ENCODE data around the gene OR10H4. TPM values are rescaled to one million over a fixed set of nuclear protein-coding genes. Genes with fewer than 3 reads are reported as not detected.

The OR10H4 gene
- total and polyA plus RNA-seq, 2 experiments from 2014 or later = not detected

DNA sequence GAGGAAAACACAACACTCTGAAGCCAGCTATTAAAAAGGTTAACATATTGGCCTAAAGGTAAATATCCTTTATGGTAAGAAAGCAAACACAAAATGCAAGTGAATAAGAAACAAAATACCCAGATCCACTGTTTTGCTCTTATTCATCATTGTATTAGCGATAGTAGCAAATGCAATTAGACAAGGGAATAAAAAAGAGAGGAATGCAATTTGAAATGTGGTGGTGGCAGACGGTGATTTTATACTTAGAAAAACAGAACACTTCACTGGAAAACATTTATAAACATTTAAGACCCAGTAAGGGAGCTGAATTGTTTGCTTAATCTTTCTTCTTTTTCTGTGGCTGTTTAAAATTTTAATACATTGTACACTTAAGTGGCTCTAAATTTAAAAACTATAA, 33.7 kb upstream of the OR10H4 start (continued):
- TF ChIP-seq ZNF114 (CRISPR knock-in tag; IDR thresholded peaks at IDR 0.05) = no peak
- TF ChIP-seq, protein P1, sequence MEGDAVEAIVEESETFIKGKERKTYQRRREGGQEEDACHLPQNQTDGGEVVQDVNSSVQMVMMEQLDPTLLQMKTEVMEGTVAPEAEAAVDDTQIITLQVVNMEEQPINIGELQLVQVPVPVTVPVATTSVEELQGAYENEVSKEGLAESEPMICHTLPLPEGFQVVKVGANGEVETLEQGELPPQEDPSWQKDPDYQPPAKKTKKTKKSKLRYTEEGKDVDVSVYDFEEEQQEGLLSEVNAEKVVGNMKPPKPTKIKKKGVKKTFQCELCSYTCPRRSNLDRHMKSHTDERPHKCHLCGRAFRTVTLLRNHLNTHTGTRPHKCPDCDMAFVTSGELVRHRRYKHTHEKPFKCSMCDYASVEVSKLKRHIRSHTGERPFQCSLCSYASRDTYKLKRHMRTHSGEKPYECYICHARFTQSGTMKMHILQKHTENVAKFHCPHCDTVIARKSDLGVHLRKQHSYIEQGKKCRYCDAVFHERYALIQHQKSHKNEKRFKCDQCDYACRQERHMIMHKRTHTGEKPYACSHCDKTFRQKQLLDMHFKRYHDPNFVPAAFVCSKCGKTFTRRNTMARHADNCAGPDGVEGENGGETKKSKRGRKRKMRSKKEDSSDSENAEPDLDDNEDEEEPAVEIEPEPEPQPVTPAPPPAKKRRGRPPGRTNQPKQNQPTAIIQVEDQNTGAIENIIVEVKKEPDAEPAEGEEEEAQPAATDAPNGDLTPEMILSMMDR (conservative IDR thresholded peaks at IDR 0.05; ENCODE audit: low read depth in 2 of 2) = no peak
- TF ChIP-seq EZH2 (IDR thresholded peaks at IDR 0.05; ENCODE audit: low read depth, unreplicated experiment) = no peak
- TF ChIP-seq NANOG (IDR thresholded peaks at IDR 0.05; ENCODE audit: borderline replicate concordance) = no peak

DNA sequence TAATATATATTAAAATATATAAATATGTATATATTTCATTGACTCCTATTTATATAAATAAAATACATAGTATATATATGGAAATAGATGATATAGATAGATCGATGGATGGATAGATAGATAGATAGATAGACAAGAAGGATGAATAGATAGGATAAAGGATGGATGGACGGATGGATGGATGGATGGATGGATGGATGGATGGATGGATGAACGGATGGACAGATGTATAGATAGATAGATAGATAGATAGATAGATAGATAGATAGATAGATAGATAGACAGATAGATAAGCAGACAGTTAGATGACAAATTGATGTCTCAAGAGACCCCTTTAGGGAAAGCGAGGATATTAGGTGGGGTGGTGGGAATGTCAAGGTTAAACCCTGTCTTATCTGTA, 29.6 kb upstream of the OR10H4 start:
- peaks cover 95% of the 10 kb centered on the region for H3K9me3 Mint-ChIP-seq
- H3K36me3 Mint-ChIP-seq (ENCODE audit: low read depth) = peaks cover 34% of the 10 kb centered on the region
- TF ChIP-seq ZNF114 (CRISPR knock-in tag; IDR thresholded peaks at IDR 0.05) = no peak
- TF ChIP-seq EZH2 (IDR thresholded peaks at IDR 0.05; ENCODE audit: low read depth, unreplicated experiment) = no peak
- no peak for TF ChIP-seq CREB1 (CRISPR knock-in tag; IDR thresholded peaks at IDR 0.05; ENCODE audit: low read depth)
- TF ChIP-seq EZH2phosphoT487 (IDR thresholded peaks at IDR 0.05; ENCODE audit: unreplicated experiment) = no peak
- no peak for TF ChIP-seq ZNF331 (CRISPR knock-in tag; IDR thresholded peaks at IDR 0.05; ENCODE audit: low read depth)
- no peak for TF ChIP-seq NANOG (IDR thresholded peaks at IDR 0.05; ENCODE audit: borderline replicate concordance)
- no peak for TF ChIP-seq STAT1 (IDR thresholded peaks at IDR 0.05; ENCODE audit: unreplicated experiment)
- no peak for TF ChIP-seq POLR2AphosphoS5 (IDR thresholded peaks at IDR 0.05; ENCODE audit: low read depth)
- TF ChIP-seq, protein P1 (conservative IDR thresholded peaks at IDR 0.05; ENCODE audit: low read depth in 2 of 2) = no peak
- TF ChIP-seq, protein P2, sequence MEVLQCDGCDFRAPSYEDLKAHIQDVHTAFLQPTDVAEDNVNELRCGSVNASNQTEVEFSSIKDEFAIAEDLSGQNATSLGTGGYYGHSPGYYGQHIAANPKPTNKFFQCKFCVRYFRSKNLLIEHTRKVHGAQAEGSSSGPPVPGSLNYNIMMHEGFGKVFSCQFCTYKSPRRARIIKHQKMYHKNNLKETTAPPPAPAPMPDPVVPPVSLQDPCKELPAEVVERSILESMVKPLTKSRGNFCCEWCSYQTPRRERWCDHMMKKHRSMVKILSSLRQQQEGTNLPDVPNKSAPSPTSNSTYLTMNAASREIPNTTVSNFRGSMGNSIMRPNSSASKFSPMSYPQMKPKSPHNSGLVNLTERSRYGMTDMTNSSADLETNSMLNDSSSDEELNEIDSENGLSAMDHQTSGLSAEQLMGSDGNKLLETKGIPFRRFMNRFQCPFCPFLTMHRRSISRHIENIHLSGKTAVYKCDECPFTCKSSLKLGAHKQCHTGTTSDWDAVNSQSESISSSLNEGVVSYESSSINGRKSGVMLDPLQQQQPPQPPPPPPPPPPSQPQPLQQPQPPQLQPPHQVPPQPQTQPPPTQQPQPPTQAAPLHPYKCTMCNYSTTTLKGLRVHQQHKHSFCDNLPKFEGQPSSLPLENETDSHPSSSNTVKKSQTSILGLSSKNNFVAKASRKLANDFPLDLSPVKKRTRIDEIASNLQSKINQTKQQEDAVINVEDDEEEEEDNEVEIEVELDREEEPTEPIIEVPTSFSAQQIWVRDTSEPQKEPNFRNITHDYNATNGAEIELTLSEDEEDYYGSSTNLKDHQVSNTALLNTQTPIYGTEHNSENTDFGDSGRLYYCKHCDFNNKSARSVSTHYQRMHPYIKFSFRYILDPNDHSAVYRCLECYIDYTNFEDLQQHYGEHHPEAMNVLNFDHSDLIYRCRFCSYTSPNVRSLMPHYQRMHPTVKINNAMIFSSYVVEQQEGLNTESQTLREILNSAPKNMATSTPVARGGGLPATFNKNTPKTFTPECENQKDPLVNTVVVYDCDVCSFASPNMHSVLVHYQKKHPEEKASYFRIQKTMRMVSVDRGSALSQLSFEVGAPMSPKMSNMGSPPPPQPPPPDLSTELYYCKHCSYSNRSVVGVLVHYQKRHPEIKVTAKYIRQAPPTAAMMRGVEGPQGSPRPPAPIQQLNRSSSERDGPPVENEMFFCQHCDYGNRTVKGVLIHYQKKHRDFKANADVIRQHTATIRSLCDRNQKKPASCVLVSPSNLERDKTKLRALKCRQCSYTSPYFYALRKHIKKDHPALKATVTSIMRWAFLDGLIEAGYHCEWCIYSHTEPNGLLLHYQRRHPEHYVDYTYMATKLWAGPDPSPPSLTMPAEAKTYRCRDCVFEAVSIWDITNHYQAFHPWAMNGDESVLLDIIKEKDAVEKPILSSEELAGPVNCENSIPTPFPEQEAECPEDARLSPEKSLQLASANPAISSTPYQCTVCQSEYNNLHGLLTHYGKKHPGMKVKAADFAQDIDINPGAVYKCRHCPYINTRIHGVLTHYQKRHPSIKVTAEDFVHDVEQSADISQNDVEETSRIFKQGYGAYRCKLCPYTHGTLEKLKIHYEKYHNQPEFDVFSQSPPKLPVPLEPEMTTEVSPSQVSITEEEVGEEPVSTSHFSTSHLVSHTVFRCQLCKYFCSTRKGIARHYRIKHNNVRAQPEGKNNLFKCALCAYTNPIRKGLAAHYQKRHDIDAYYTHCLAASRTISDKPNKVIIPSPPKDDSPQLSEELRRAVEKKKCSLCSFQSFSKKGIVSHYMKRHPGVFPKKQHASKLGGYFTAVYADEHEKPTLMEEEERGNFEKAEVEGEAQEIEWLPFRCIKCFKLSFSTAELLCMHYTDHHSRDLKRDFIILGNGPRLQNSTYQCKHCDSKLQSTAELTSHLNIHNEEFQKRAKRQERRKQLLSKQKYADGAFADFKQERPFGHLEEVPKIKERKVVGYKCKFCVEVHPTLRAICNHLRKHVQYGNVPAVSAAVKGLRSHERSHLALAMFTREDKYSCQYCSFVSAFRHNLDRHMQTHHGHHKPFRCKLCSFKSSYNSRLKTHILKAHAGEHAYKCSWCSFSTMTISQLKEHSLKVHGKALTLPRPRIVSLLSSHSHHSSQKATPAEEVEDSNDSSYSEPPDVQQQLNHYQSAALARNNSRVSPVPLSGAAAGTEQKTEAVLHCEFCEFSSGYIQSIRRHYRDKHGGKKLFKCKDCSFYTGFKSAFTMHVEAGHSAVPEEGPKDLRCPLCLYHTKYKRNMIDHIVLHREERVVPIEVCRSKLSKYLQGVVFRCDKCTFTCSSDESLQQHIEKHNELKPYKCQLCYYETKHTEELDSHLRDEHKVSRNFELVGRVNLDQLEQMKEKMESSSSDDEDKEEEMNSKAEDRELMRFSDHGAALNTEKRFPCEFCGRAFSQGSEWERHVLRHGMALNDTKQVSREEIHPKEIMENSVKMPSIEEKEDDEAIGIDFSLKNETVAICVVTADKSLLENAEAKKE (CRISPR knock-in tag; IDR thresholded peaks at IDR 0.05) = no peak
- TF ChIP-seq, protein P3, sequence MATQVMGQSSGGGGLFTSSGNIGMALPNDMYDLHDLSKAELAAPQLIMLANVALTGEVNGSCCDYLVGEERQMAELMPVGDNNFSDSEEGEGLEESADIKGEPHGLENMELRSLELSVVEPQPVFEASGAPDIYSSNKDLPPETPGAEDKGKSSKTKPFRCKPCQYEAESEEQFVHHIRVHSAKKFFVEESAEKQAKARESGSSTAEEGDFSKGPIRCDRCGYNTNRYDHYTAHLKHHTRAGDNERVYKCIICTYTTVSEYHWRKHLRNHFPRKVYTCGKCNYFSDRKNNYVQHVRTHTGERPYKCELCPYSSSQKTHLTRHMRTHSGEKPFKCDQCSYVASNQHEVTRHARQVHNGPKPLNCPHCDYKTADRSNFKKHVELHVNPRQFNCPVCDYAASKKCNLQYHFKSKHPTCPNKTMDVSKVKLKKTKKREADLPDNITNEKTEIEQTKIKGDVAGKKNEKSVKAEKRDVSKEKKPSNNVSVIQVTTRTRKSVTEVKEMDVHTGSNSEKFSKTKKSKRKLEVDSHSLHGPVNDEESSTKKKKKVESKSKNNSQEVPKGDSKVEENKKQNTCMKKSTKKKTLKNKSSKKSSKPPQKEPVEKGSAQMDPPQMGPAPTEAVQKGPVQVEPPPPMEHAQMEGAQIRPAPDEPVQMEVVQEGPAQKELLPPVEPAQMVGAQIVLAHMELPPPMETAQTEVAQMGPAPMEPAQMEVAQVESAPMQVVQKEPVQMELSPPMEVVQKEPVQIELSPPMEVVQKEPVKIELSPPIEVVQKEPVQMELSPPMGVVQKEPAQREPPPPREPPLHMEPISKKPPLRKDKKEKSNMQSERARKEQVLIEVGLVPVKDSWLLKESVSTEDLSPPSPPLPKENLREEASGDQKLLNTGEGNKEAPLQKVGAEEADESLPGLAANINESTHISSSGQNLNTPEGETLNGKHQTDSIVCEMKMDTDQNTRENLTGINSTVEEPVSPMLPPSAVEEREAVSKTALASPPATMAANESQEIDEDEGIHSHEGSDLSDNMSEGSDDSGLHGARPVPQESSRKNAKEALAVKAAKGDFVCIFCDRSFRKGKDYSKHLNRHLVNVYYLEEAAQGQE (IDR thresholded peaks at IDR 0.05; ENCODE audit: unreplicated experiment) = no peak

More for the DNA sequence above, 29.6 kb upstream of the OR10H4 start:
- H3K9me2 ChIP-seq (ENCODE audit: insufficient read depth) = no peaks in the 10 kb centered on the region
- 0 out of 2 replicates have a peak, but pooled peaks cover 5% of the 10 kb centered on the region for H3K36me3 ChIP-seq (ENCODE audit: insufficient read depth)
- H3K4me1 ChIP-seq (ENCODE audit: insufficient read depth) = no peaks in the 10 kb centered on the region
- H3K27ac ChIP-seq (ENCODE audit: low read depth) = no peak overlapping the region
- DNase-seq (ENCODE audit: low spot score) (no peak), ATAC-seq (no peak)
- Mint-ChIP-seq H3K4me1 (no peaks in the 10 kb centered on the region), H3K4me3 (no peak overlapping the region), H3K27ac (no peak overlapping the region), H3K27me3 (ENCODE audit: insufficient read depth, low read depth, poor library complexity) (peaks cover 1% of the 10 kb centered on the region)
- no peak overlapping the region for H2AFZ ChIP-seq
- H3K4me3 ChIP-seq = no peak overlapping the region
- no peaks in the 10 kb centered on the region for H3K27me3 ChIP-seq (ENCODE audit: insufficient read depth)
- no peak overlapping the region for H3K4me2 ChIP-seq
- no peaks in the 10 kb centered on the region for H4K20me1 ChIP-seq (replicated peaks; ENCODE audit: insufficient read depth)
- no peaks in the 10 kb centered on the region for H3F3A ChIP-seq (replicated peaks; ENCODE audit: low read depth)
- no peaks in the 10 kb centered on the region for H3K79me2 ChIP-seq (replicated peaks; ENCODE audit: insufficient read depth)
